Lower leg skin (tissue), 3 donors: ENCODE data around the gene COX19.

ENCODE experiments used
- CTCF ChIP-seq, 3 donors: fragments of 450-650 bp; IDR thresholded peaks; one replicate each; pipeline ENCODE4 v1.5.1; 2016; ENCODE audit warnings: antibody characterized with exemption in 3 of 3, mild to moderate bottlenecking in 3 of 3, moderate library complexity in 2 of 3
- POLR2A ChIP-seq, 2 donors: fragments of 450-650 bp; IDR thresholded peaks; one replicate each; pipeline ENCODE4 v1.6.1; 2016 to 2017; ENCODE audit warnings: antibody characterized with exemption in 2 of 2, mild to moderate bottlenecking in 1 of 2, moderate library complexity in 1 of 2

DNA sequence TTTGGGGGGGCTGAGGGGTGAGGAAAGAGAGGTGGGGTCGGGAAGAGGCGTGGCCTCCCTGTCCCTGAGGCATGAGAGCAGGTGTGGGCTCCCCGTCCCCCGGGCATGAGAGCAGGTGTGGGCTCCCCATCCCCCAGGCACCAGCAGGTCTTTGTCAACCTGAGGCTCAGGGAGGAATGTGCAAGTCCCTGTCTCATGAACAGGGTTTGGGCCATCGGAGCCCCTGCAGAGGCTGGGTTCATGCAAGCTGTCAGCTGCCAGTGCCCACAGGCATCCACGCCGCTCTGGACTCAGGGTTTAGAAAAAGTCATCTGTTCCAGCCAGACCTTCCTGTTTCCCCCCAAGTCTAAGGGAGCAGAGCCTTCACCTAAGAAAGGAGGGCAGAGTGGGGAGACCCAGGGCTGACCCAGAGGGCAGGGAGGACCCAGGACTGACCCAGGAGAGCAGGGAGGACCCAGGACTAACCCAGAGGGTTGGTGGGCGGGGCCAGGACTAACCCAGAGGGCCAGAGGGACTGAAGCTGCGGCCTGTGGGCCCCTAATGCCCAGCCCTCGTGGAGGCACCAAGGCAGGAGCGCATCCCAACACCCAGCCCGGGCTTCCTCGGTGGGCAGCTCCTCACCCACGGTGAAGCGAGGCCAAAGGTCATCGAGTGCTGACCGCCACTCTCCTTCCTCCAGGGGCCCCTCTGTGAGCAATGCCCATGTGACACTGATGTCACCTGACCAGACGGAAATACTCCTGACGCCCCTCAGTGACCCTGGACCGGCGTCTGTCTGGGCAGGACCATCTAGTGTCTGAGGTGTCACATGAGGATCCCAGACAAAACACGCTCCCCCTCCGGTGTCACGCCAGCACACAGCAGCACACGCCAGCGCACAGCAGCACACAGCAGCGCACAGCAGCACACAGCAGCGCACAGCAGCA, 40.1 kb upstream of the COX19 start:
- TF ChIP-seq POLR2A (IDR thresholded peaks at IDR 0.05), result no peak
- no peak for TF ChIP-seq CTCF (IDR thresholded peaks at IDR 0.05)
